Measurements from ENCODE around the gene TELO2.

Gene TELO2

GRCh38 chr16:1535391-1536291, 42.5 kb downstream of the TELO2 start:
- no peak for DNase-seq (ENCODE audit: low read depth, low spot score)

GRCh38 chr16:1536601-1537000, 43.4 kb downstream of the TELO2 start:
- no peak for DNase-seq (ENCODE audit: low read depth, low spot score)

DNA sequence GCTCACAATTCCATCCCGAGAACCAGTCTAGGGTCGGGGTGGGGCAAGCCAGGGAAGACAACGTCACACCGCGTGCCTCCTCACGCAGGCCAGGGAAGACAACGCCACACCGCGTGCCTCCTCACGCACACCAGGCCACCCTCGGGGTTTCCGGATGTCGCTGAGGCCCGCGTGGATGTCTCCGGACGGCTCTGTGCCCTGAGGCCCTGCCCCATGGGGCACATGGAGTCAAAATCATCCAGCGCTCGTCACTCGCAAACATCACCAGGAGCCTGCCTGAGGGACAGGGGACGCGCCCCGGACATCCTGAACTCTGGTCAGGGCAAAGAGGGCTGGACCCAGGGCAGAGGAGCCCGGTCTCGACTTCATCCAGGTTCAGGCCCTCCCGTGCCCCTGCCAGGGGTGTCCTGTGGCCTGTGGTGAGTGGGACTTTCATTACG, 44.0 kb downstream of the TELO2 start:
- no peak for DNase-seq (ENCODE audit: low read depth, low spot score)

DNA sequence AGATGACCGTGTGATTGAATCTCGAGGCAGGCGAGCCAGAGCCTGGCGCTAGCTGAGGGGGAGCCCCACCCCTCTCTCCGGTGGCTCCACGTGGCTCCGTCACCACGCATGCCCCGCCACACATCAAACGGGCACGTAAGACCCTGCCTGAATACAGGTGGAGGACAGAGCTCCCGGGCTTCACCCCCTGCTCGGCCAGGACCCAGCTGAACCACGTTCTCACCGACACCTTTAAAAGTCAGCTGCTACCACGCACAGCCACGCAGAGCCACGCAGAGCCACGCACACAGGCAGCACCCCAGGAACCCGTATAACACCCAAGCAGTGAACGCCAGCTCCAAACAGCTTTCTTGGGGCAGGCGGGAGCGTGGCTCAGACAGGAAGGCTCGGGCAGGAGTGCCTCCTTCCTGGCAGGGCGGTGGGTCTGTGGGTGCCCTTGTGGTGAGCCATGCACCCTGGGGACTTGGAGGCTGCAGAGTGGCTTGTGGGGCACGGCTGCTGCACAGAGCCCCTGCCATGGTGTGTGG, 44.7 kb downstream of the TELO2 start:
- no peak for DNase-seq (ENCODE audit: low read depth, low spot score)

DNA sequence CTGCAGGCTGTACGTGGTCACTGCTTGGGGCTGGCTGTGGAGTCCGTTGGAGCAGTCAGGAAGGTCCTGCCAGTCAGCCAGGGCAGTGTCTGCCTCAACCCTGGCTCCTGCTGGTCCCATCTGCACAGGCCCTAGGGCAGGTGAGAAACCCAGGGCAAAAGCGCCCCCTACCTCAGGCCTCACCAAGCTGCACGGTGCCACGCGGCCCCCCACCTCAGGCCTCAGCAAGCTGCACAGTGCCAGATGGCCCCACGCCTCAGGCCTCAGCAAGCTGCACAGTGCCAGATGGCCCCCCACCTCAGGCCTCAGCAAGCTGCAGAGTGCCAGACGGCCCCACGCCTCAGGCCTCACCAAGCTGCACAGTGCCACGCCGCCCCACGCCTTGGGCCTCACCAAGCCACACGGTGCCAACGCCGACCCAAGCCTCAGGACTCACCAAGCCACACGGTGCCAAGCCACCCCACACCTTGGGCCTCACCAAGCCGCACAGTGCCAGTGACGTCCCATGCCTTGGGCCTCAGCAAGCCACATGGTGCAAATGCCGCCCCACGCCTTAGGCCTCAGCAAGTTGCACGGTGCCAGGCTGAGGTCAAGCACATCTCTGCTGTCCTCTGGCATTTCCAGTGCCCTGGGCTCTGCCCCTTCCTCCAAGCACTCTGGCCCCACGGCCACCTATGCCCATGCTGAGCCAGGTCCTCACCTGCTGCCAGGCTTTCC, 45.8 kb downstream of the TELO2 start:
- no peak for DNase-seq (ENCODE audit: low read depth, low spot score)

DNA sequence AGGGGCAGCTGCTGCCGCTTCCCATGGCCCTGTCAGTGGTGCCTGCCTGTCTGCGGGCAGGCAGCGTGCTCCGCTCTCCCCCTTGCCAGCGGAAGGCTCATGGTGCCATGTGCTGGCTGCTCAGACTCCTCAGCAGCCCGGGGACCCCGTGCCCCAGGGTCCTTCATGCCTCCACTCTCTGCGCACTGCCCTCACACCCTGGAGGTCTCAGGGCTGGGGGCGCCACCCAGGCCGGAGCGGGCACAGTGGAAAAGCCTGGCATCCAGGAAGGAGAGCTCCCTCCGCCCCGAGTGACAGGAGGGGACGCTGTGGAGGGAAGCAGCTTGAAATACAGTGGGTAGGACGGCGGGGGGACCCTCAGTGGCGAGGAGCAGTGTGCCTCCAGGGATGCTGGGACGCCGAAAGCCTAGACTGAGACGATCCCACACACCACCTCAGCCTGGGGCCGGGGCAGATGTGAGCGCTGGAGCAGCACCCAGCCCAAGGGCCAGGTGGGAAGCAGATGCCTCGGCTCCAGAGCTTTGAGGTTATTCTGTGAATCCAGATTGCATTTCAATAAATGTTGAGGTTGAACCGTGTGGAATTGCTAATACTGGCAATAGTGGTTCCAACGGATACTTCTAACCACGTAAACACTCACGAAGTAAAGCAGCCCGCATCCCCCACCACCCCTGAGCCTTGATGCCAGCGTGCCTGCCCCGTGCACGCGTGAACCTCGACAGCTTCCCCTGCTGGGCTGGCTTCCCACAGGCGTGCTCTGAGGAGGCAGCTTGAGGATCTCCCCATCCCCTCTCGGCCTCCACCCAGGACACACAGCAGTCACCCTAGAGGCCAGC, 46.8 kb downstream of the TELO2 start:
- DNase-seq (ENCODE audit: low read depth, low spot score), result no peak

- no peak for DNase-seq (ENCODE audit: low read depth, low spot score)
Measured at GRCh38 chr16:1540556-1540855, 47.3 kb downstream of the TELO2 start.

- DNase-seq (ENCODE audit: low read depth, low spot score), result no peak
Measured at GRCh38 chr16:1541293-1542165, 48.4 kb downstream of the TELO2 start.

- DNase-seq (ENCODE audit: low read depth, low spot score), result no peak
Measured at GRCh38 chr16:1542166-1542500, 49.0 kb downstream of the TELO2 start.

DNA sequence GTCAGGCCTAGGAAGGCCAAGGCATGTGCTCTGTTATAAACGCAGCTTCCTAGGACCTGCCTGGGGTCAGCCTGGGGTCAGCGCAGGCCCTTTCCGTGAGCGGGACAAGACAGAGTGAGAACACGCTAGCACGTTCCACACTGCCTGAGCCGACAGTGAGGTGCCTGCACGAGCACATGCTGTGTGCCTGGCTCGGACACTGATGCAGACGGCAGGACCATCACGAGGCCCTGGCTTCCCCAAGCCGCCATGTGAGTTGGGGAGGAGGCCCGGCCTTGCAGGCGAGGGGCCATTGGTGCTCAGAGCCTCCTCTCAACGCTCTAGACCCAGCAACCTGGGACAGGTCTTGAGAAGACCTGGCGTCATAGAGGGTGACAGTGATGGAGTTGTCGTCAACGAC, 49.4 kb downstream of the TELO2 start:
- DNase-seq (ENCODE audit: low read depth, low spot score), result no peak

DNA sequence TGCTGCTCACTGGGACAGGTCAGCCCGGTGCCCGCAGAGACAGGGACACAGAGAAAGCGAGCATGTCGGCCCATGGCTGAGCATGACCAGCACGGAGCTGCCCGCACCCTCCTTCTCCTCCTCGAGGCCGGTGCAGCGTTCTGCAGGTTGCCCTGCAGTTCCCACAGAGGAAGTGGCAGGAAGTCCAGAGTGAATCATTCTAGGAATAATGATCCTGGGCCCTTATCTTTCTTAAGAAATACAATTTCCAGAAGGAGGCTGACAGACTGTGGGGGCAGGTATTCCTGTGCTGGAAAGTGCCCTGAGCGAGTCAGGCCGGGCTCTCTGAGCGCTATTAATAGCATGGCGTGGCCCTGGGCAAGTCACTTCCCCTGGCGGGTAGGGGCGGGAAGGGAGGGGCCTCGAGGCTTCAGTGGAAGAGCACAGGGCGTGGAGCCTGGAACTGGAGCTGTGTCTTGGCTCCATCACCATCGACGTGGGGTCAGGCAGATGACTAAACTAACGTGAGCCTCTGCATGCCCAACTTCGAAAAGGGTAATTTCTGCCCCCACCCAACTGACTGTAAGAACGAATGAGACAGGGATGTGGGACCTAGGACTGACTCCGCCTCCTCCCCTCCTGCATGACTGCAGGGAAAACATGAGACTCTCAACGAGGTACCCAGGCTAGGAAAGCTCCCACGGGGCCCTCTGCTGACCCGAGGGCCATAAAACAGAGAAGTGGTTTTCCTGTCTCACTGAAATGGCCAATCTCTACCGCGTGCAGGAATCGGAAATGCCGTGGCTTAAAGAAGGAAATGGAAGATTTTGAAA, 50.1 kb downstream of the TELO2 start:
- DNase-seq (ENCODE audit: low read depth, low spot score), result peak; percentile 42

DNA sequence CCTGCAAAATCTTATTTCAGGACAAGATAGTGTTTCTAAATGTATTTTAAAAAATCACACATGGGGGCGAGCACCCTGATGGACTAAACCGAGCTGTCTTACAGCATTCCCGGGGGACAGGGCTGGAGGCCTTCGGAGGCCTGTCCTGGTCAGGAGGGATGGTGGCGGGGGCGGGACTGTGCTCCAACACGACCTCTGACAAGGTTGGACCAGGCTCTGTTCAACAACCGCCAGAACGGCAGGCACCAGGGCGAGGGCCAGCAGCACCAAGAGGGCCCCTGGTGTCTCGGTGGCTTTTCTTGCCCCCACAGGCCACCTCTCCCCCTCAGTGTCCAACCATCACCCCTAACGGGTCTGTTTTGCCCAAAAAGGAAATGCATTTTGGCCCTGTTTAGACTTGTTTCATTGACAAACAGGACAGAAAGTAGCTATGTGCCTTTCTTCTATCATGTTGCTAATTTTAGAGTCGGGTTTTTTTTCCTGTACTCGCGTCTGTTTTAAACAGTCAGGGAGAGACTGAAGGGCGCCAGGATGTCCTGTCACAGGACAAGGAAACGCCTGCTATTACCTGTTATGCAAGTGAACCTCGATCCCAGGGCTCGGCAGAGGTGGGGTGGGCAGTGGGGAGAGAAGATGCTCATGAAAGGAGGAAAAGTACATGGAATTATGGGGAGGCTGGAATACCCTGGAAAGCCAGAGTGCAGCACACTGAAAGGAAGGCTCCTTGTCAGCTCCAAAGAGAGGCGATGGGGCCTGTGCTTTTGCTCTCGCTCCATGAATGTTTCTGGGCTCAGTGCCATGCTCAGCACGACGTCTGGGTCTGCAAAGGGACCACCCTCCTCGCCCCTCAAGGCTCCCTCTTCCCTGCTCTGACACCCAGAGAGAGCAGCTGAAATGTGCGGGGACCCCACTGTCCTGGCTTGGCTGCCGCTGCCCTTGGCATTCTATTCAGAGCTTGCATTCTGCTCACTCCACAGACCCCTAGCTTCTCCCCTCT, 52.2 kb downstream of the TELO2 start:
- DNase-seq (ENCODE audit: low read depth, low spot score), result no peak

GRCh38 chr16:1546430-1546829, 53.3 kb downstream of the TELO2 start:
- DNase-seq (ENCODE audit: low read depth, low spot score), result no peak

- DNase-seq (ENCODE audit: low read depth, low spot score), result no peak
Measured at GRCh38 chr16:1548233-1548632, 55.1 kb downstream of the TELO2 start.

DNA sequence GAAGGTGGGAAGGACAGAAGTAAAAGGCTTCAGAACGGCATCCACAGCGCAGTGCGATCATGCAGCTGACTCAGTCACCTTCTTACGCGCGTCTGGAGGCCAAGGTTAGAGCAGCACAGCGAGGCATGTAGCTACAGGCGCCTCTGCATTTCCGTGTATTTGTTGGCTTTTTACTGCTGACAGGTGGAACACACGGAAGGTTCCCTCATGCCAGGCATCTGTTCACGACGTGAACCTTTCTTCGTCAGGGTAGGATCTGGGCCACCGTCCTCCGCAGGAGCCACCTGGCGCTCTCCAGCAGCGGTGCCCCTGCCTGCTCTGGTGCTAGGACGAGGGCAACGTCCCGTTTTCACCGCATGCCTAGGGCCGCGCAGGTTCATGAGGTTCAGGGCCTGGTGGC, 55.6 kb downstream of the TELO2 start:
- DNase-seq (ENCODE audit: low read depth, low spot score), result no peak

- DNase-seq (ENCODE audit: low read depth, low spot score), result no peak
Measured at GRCh38 chr16:1550069-1550468, 56.9 kb downstream of the TELO2 start.

- DNase-seq (ENCODE audit: low read depth, low spot score), result no peak
Measured at GRCh38 chr16:1550696-1551095, 57.5 kb downstream of the TELO2 start.

- DNase-seq (ENCODE audit: low read depth, low spot score), result no peak
Measured at GRCh38 chr16:1551166-1551565, 58.0 kb downstream of the TELO2 start.

GRCh38 chr16:1552129-1552528, 59.0 kb downstream of the TELO2 start:
- no peak for DNase-seq (ENCODE audit: low read depth, low spot score)
